Stimulated activated CD4-positive, alpha-beta T cell treated with anti-CD3 and anti-CD28 coated beads, Interleukin-2, amount 100 ng/mL, for 48 hours (primary cell): ENCODE results near the gene SP6.

Experiments
- DNase-seq, 2 donors: peaks; one replicate each; pipeline ENCODE4 v3.0.0-alpha.2; 2020

The SP6 gene

GRCh38 chr17:47850692-47851573 is at the start of gene SP6:
SP6 (minus strand) TSS chr17:47851163; CDS start chr17:47848429, 2,734 bp downstream.
- DNase-seq = peak; percentile 55 to 59

- DNase-seq = no peak
Observed at GRCh38 chr17:47899643-47900042, 48.7 kb upstream of the SP6 start.

- no peak for DNase-seq
Observed at GRCh38 chr17:47898241-47898640, 47.3 kb upstream of the SP6 start.

GRCh38 chr17:47897561-47897960 is 46.6 kb upstream of the SP6 start:
- DNase-seq = no peak

GRCh38 chr17:47896672-47897490 is 45.9 kb upstream of the SP6 start:
- DNase-seq = no peak

- peak; percentile 100 for DNase-seq
Observed at GRCh38 chr17:47895856-47896671, 45.1 kb upstream of the SP6 start, which contains the start of gene SP2. SP2 (plus strand) TSS chr17:47896236; CDS start chr17:47896287, 51 bp downstream.

- peak; percentile 18 to 27 for DNase-seq
Observed at GRCh38 chr17:47895347-47895855, 44.4 kb upstream of the SP6 start.

GRCh38 chr17:47894498-47895346 is 43.8 kb upstream of the SP6 start:
- DNase-seq = no peak

GRCh38 chr17:47891545-47892088 is 40.7 kb upstream of the SP6 start:
- DNase-seq = no peak

GRCh38 chr17:47889734-47890529 is 39.0 kb upstream of the SP6 start:
- DNase-seq = peak; percentile 95

GRCh38 chr17:47888293-47888692 is 37.3 kb upstream of the SP6 start:
- no peak for DNase-seq

GRCh38 chr17:47884905-47885730 is 34.2 kb upstream of the SP6 start:
- no peak for DNase-seq

GRCh38 chr17:47884427-47884740 is 33.4 kb upstream of the SP6 start:
- no peak for DNase-seq

- no peak for DNase-seq
Observed at GRCh38 chr17:47883589-47884426, 32.8 kb upstream of the SP6 start.

GRCh38 chr17:47882695-47883588 is 32.0 kb upstream of the SP6 start:
- no peak for DNase-seq

- DNase-seq = no peak
Observed at GRCh38 chr17:47882247-47882646, 31.3 kb upstream of the SP6 start.

- DNase-seq = no peak
Observed at GRCh38 chr17:47879776-47880454, 29.0 kb upstream of the SP6 start.
